BE2C (cell line): Measurements from ENCODE around the gene GALR2.

Experiments
- DNase-seq: peaks from one replicate; pipeline ENCODE4 v3.0.0-alpha.2; 2020
- H3K27me3 ChIP-seq: fragments of 250-450 bp; sonication (Bioruptor Pico); 2 replicates; pipeline ENCODE4 v1.5.1; 2020; ENCODE audit warnings: mild to moderate bottlenecking
- H3K36me3 ChIP-seq: fragments of 250-450 bp; sonication (Bioruptor Pico); 2 replicates; pipeline ENCODE4 v1.5.1; 2020; ENCODE audit warnings: mild to moderate bottlenecking
- H3K4me1 ChIP-seq: fragments of 250-450 bp; sonication (Bioruptor Pico); 2 replicates; pipeline ENCODE4 v1.5.1; 2020
- H3K4me3 ChIP-seq: 2 replicates; pipeline ENCODE4 v1.5.1; 2011; ENCODE audit warnings: low read depth, low read length
- H3K9me3 ChIP-seq: fragments of 250-450 bp; sonication (Bioruptor Pico); 2 replicates; pipeline ENCODE4 v1.5.1; 2020
- CTCF ChIP-seq: IDR thresholded peaks from 2 replicates; pipeline ENCODE4 v1.5.1; 2012; ENCODE audit warnings: mild to moderate bottlenecking, low read depth, low read length

Gene GALR2

GRCh38 chr17:76111956-76112355, 37.4 kb downstream of the GALR2 start:
- no peaks in the 10 kb centered on the region for H3K4me1 ChIP-seq
- DNase-seq = no peak
- H3K27me3 ChIP-seq = no peaks in the 10 kb centered on the region
- no peak for TF ChIP-seq CTCF
- no peak overlapping the region for H3K4me3 ChIP-seq
- H3K36me3 ChIP-seq = no peaks in the 10 kb centered on the region
- H3K9me3 ChIP-seq = no peaks in the 10 kb centered on the region

- Histone ChIP-seq H3K36me3 (no peaks in the 10 kb centered on the region), H3K4me3 (no peak overlapping the region), H3K4me1 (no peaks in the 10 kb centered on the region), H3K27me3 (no peaks in the 10 kb centered on the region), H3K9me3 (no peaks in the 10 kb centered on the region)
- DNase-seq = no peak
- TF ChIP-seq CTCF = no peak
Observed at GRCh38 chr17:76115138-76115754, 40.7 kb downstream of the GALR2 start.

GRCh38 chr17:76119409-76120371, 45.1 kb downstream of the GALR2 start:
- TF ChIP-seq CTCF = no peak
- Histone ChIP-seq H3K9me3 (no peaks in the 10 kb centered on the region), H3K36me3 (no peaks in the 10 kb centered on the region), H3K4me1 (no peaks in the 10 kb centered on the region), H3K4me3 (no peak overlapping the region), H3K27me3 (no peaks in the 10 kb centered on the region)
- no peak for DNase-seq

DNA sequence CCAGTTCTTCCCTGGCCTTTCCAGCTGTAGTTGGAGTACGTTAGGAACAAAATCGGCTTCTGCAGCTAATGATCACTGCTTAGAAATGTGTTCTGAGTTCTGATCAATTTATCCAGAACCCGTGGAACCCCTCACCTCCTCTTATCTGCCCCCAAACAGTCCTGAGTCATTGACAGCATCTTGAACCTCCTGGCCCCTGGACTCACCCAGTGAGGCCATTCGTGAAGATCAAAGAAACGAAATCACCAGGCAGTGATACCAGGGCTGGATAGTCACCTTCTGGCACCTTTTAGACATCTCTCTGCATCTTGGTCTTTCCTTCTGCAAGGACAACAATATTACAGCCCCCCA, 46.1 kb downstream of the GALR2 start:
- no peak for DNase-seq
- H3K27me3 ChIP-seq = no peaks in the 10 kb centered on the region
- no peak for TF ChIP-seq CTCF
- H3K36me3 ChIP-seq = no peaks in the 10 kb centered on the region
- no peaks in the 10 kb centered on the region for H3K4me1 ChIP-seq
- H3K9me3 ChIP-seq = no peaks in the 10 kb centered on the region
- H3K4me3 ChIP-seq = no peak overlapping the region

- H3K4me3 ChIP-seq = no peak overlapping the region
- no peaks in the 10 kb centered on the region for H3K9me3 ChIP-seq
- no peaks in the 10 kb centered on the region for H3K36me3 ChIP-seq
- no peaks in the 10 kb centered on the region for H3K27me3 ChIP-seq
- no peak for TF ChIP-seq CTCF
- no peaks in the 10 kb centered on the region for H3K4me1 ChIP-seq
- no peak for DNase-seq
Observed at GRCh38 chr17:76121932-76122430, 47.4 kb downstream of the GALR2 start.
